ENCODE results near the gene PLK5.
A peak's percentile ranks its signal among the peaks of the same experiment; 100 is the strongest.
"Not testable (repeated sequence)": the region's sequence is repeated elsewhere in the genome, so short reads cannot be mapped to it uniquely, and the experiment has no call there.

The PLK5 gene

DNA sequence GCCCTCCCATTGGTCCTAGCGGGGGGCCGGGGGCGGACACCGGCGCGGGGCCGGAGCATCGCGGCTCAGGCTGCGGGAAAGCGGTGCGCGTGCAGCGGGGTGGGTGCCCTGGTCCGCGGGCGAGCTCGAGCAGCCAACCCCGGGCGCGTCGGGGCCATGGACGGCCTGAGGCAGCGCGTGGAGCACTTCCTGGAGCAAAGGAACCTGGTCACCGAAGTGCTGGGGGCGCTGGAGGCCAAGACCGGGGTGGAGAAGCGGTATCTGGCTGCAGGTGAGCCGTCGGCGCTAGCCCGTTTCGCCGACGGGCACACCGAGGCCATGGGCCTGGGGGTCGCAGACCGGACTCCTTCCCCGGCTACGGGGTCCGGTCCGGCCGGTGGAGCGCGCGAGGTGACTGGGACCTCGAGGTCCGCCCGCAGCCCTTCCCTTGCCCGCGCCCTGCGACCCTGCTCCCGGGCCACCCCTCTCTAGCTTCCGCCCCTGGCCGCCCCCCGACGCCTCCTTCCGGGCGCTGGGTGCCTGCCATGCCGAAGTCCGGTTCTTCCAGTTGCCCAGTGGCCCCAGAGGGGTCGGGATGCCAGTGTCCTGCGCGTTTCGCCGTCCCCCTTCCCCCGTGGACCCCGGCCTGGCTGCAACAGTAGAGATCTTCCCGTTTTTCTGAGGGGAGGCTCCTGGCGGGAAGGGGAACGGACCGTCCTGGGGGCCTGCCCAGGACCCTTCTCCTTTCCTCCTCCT is 32.6 kb upstream of the PLK5 start, which contains the start of gene REEP6:
TSS of gene REEP6 (plus strand) at position 68 of the 735 bp plus-strand sequence. CDS start at position 157, 89 bp downstream.
- DNase-seq (ENCODE audit: low read depth), result no peak

DNA sequence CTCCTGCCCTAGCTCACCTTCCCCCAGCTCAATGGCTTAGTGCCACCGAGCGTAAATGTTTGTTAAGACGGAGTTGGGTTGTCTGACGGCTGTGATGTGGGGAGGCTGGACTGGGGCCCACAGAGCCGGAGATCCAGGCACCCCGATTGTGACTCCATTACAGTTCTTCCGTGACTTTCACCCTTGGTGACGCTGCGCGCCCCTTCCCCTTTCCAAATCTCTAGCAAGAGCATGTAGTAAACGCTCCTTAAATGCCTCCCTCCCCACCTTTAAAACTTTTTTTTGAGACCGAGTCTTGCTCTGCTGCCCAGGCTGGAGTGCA is 32.1 kb upstream of the PLK5 start:
- no peak for DNase-seq (ENCODE audit: low read depth)

DNA sequence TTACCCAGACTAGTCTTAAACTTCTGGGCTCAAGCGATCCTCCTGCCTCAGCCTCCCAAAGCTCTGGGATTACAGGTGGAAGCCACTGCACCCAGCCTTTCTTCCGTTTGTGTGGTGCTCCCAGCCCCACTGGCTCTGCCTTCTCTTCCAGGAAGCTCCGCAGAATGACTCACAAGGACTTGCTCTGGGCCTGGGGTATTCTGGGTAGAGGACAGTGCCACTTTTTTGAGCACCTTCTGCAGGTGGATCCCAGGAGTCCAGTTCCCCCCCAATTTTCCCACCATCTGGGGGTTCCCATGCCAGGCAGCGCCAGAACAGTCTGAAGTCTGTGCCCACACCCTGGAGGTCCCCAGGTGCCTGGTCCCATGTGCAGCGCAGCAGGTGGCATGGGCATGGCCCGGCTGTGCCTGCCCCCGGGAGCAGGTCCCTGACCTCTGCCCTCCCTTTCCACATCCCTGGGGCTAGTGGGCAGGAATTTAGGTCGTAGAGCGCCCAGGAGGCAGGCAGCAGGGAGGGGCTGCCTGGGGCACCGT is 31.3 kb upstream of the PLK5 start:
- DNase-seq (ENCODE audit: low read depth), result peak; percentile 56

DNA sequence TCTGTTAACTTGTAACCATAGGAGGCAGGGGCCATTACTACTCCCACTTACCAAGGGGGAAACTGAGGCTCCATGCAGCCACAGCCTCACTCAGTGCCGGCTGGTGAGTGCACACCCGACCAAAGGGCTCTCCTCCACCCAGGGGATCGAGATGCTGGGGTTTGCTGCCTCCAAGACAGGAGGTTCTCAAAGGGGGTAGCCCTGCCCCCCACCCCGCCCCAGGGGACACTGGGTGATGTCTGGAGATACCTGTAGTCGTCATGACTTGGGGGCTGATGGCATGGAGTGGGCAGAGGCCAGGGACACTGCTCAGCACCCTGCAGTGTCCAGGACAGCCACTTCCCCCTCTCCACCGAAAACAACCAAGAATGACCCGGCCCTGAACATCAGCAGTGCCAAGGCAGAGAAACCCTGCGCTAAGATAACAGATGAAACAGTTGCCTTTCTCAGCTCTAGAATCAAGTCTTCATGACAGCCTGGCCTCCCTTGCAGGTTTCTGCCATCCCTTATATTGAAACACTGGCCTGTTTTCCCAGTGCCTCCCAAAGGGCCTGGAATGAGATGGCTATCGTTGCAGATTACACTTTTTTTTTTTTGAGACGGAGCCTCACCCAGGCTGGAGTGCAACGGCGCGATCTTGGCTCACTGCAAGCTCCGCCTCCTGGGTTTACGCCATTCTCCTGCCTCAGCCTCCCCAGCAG is 29.6 kb upstream of the PLK5 start:
- DNase-seq (ENCODE audit: low read depth), result no peak

DNA sequence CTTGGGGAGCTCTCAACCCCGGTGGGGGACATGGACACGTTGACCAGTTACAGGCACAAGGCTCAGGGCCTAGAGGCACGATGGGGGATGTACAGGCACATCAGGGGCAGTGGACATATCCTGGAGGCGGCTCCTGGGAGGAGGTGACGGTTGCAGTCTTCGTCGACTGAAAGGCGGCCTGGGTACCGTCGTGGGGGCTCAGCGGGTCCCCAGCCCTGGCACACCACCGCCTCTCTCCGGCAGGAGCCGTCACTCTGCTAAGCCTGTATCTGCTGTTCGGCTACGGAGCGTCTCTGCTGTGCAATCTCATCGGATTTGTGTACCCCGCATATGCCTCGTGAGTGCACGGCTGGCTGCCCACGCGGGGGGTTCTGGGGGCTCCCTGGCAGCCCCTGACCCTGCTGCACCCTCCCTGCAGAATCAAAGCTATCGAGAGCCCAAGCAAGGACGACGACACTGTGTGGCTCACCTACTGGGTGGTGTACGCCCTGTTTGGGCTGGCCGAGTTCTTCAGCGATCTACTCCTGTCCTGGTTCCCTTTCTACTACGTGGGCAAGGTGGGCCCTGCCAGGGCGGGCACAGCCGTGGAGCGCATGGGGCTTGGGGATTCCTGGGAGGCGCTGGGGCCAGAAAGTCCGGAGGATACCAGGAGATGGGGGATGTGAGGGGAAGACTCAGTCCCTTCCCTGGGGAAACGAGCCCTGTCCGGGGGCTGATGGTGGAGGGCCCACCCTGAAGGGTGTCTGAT is 28.7 kb upstream of the PLK5 start:
- DNase-seq (ENCODE audit: low read depth), result no peak

DNA sequence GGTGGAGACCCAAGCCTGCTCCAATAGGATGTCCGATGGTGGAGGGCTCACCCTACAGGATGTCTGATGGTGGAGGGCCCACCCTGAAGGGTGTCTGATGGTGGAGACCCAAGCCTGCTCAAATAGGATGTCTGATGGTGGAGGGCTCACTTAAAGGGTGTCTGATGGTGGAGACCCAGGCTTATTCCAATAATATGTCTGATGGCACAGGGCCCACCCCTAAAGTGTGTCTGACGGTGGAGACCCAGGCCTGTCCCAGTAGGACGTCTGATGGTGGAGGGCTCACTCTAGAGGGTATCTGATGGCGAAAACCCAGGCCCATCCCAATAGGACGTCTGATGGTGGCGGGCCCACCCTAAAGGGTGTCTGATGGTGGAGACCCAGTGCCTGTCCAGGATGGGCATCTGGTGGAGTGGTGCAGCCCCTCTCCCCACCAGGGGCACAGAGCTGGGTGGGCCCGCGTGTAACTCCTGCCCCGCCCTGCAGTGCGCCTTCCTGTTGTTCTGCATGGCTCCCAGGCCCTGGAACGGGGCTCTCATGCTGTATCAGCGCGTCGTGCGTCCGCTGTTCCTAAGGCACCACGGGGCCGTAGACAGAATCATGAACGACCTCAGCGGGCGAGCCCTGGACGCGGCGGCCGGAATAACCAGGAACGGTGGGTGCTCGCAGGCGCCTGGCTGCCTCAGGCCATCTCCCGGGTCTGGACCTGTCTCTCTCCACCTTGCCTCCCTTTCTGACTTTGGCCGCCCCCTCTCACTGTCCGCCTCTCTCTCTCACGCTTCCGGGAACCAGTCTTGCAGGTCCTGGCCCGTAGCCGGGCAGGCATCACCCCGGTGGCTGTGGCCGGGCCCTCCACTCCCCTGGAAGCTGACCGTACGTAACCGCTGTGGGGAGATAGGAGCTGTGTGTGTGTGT is 27.8 kb upstream of the PLK5 start:
- DNase-seq (ENCODE audit: low read depth), result no peak

DNA sequence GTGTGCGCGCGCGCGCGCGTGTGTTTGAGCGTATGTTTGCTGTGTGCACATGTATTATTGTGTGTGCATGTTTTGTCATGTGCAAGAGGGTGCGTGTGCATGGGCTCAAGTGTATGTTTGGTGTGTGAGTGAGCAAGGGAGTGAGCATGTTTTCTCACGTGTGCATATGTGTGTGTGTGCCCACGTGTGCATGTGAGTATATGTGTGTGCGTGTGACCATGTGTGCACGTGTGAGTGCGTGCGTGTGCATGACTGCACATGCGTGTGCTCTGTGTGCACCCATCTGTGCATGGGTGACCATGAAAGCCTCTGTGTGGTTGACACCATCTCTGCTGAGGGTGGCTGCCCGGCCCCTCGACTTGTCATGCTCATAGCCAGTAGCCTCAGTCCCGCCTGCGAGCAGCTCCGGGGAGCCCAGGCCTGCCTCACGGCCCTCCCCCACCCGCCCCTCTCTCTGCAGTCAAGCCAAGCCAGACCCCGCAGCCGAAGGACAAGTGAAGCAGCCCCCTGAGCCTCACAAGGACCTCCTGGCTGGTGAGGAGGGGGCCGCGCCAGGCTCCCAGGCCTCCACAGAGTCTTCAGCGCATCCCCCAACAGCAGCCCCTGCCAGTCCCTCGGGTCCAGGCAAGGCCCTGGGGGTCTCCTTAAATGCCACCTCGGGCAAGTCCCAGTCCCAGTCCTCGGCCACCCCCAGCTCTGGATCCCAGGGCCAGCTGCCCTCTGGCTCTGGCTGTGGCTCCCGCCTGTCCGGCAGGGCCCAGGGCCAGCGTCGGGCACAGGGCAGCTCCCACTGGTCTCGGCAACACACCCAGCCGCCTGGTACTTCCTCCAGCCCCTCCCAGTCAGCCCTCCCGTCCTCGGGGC is 26.9 kb upstream of the PLK5 start:
- DNase-seq (ENCODE audit: low read depth), result no peak

DNA sequence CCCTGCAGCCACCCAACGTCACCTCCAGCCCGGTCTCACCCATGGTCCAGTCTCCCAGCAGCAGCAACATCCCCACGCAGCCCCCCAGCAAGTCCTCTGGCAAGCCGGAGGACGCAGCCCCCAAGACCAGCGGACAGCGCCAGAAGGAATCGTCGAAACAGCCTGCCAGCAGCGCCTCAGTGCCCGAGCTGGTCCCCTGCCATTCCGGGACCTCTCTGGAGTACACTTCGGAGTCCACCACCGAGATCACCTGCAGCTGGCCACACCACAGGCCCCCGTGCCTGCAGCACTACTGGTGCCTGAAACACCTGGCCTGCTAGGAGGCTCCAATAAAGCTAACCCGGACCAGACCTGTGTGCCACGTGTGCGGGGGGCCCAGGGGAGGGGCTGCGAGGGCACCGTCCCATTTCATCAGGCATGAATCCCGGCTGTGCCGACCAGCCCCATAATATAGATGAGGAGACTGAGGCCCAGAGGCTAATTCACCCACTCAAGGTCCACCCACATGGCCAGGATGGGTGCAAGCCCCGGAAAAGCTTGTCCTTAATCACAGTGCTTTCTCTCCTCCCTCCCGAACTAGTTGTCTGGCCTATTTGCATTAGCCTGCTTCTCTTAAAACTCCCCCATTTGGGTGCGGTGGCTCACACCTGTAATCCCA is 26.2 kb upstream of the PLK5 start:
- no peak for DNase-seq (ENCODE audit: low read depth)

DNA sequence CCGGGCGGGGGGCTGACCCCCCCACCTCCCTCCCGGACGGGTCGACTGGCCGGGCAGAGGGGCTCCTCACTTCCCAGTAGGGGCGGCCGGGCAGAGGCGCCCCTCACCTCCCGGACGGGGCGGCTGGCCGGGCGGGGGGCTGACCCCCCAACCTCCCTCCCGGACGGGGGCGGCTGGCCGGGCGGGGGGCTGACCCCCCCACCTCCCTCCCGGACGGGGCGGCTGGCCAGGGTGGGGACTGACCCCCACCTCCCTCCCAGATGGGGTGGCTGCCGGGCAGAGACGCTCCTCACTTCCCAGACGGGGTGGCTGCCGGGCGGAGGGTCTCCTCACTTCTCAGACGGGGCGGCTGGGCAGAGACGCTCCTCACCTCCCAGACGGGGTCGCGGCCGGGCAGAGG is 24.6 kb upstream of the PLK5 start:
- not testable (repeated sequence) for DNase-seq (ENCODE audit: low read depth)

DNA sequence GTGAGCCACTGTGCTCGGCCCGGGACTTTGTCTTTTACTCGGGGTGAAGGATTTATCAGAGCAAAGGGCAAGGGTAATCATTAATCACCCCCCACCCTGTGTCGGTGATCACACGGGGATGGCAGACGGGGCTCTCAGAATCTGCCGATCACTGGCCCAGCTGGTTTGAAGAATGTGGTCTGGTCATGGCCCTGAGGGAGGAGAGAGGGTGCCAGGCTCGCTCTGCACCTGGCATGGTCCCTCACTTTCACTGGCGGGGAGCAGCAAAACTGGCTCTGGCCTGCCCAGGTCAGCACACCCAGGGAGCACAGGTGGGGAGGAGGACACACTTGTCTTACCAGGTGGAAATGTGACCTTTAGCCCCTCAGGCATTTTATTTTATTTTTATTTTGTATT is 22.7 kb upstream of the PLK5 start:
- no peak for DNase-seq (ENCODE audit: low read depth)

DNA sequence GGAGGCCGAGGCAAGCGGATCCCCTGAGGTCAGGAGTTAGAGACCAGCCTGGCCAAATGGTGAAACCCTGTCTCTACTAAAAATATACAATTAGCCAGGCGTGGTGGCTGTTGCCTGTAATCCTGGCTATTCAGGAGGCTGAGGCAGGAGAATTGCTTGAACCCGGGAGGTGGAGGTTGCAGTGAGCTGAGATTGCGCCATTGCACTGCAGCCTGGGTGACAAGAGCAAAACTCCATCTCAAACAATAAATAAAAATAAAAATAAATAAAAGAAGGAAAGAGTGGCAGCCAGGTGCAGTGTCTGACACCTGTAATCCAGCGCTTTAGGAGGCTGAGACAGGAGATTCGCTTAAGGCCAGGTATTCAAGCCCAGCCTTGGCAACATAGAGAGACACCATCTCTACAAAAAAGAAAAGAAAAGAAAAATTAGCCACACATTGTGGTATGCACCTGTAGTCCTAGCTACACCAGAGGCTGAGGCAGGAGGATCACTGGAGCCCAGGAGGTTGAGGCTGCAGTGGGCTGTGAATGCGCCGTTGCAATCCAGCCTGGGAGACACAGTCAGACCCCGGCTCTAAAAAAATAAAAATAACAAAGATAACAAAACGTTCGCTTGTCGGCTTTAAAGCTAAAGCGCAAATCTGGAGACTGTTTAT is 21.3 kb upstream of the PLK5 start:
- DNase-seq (ENCODE audit: low read depth), result no peak

DNA sequence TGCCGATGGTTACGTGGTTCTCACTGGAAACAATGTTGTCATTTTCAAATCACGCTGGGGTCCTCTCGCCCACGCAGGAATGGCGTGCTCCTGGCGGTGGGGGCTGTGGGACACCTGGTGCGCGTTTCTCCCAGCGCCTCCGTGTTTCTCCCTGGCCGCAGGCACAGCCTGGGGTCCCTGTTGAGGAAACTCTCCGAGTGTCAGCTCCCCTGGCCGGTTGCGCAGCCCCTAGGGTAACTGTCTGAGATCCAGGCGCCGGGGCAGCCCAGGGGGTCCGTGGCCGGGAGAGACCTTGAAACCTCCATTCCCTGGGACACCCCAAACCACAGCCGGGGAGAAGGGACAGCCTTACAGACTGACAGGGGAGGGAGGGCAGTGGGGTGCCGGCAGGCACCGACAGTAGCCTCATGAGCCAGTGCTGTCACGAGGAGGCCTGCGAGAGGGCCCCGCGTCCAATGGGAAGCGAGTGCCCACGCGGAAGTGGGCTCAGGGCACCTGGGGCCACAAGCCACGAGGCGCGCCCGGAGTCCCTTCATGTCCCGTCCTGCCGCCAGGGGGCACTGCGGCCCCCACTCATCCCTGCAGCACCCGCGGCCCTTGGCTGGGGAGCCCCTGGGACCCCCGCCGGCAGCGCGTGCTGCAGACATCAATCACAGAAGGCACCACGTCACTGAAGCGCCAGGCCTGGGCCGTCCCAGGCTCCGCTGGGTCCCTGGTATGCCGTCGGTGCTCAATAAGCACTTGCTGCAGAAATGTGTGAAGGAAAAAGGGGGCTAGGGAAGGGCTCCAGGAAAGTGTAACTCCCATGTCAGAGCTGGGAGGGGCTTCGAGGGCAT is 20.6 kb upstream of the PLK5 start:
- peak; percentile 51 for DNase-seq (ENCODE audit: low read depth)

DNA sequence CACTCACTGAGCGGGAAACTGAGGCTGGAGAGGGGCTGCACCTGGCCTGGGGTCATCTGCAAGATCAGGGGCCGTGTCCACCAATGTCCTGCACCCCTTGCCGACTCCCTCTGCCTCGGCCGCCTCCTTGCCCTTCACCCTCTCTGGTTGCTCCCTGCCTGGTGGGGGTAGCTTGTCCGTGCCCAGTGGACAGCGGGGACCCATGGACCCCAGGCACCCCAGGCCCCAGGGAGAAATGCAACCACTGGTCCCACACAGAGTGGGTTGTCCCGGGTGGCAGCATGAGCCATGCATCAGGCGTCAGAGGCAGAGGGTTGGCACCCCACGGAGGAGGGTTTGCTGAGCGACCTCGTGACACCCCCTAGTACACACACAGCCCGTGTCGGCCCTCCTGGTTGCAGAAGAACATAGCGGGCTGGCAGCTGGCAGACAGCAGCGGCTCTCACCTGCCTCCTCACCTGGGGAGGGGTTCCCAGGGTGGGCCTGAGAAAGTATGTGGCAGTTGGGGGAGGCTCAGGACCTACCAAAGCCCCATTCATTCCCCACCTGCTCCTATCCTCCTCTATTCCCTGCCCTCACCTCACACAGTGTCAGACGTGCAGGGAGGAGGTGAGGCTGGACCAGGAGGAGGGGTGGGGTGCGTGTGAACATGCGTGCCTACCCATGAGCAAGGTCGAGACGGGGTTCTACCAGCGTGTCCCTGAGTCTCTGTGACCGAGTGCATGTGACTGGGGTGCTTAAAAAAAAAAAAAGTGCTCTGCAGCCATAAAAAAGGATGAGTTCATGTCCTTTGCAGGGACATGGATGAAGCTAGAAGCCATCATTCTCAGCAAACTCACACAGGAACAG is 19.7 kb upstream of the PLK5 start:
- no peak for DNase-seq (ENCODE audit: low read depth)

DNA sequence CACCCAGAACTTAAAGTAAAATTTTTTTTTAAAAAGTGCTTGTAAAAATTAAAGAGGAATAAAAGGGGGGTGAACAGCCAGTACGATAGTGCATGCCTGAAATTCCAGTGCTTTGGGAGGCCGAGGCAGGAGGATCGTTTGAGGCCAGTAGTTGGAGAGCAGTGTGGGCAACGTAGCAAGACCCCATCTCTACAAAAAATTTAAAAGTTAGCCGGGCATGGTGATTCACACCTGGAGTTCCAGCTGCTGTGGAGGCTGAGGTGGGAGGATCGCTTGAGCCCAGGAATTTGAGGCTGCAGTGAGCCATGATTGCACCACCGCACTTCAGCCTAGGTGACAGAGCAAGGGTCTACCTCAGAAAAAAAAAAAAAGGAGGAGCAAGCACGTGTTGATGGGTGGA is 18.9 kb upstream of the PLK5 start:
- no peak for DNase-seq (ENCODE audit: low read depth)

DNA sequence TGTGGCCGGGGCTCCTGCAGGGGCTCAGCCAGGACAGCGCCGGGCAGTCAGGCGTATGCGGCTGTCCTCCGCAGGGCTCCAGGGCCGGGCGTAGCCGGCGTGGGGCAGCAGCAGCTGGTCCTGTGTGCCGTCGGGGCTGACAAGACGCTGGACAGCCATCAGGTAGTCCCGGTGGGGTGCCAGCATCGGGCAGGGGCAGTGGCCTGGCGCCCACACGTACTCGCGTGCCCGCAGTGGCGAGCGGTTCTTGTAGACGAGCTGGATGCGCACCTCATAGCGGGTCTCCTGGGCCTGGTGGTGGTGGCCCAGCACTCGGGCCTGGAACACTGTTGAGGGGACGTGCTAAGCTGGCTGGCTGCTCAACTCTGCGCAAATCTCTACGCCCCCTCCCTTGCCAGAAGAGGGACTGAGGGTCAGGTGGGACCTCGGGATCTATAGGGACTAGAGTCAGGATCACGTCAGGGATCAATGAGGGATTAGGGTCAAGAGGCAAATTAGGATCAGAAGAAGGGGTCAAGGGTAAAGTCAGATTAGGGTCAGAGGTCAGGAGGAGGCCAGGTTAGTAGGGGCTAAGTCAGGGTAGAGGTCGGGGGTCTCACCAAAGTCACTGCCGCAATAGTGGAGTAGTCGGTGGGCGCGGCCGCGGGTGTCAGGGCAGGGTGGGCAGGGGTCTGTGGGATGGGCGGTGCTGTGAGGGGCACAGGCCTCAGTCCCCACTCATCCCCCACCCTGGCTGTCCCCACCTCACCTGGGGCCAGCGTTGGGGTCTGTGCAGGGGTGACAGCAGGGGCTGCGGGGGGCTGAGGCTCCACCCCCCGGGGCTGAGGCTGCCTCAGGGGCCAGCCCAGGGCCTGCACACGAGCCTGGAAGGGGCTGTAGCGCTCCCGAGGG is 17.6 kb upstream of the PLK5 start:
- DNase-seq (ENCODE audit: low read depth), result no peak

DNA sequence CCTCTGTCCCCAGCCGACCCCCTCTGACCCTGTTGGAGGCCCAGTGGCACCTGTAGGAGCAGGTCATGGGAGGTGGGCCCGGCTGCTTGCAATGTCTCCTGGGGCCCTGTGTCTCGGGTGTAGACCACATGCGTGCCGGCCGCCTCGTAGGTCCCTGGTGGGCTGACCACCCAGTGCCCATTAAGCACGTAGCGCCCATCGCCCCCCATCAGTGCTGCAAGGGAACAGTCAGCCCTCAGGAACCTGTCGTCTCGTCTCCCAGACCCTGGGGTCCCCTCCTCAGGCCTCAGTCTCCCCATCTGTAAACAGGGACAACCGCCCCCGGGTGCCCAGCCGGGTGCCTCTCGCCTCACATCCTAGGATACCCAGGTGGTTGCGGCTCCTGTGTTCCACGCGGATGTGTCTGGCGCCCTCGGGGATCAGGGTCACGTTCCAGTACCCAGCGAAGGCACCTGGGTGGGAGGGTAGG is 16.7 kb upstream of the PLK5 start:
- no peak for DNase-seq (ENCODE audit: low read depth)
